A549 treated with DMSO at 1 μM for 4 hours (cell line): Measurements from ENCODE around the gene C20orf141. TPM values are rescaled to one million over a fixed set of nuclear protein-coding genes. Genes with fewer than 3 reads are reported as not detected.

ENCODE experiments used
- total RNA-seq: library from RNA; stranded (reverse); fragments of 200-300 nt; extraction: Qiagen RNA extraction; gene quantifications from 5 replicates; pipeline ENCODE4 v1.2.3, GENCODE V29; 2022; ENCODE audit warnings: low read depth

Gene C20orf141, protein sequence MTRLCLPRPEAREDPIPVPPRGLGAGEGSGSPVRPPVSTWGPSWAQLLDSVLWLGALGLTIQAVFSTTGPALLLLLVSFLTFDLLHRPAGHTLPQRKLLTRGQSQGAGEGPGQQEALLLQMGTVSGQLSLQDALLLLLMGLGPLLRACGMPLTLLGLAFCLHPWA
- 0.23 to 0.62 TPM (median 0.49 TPM) in 4 of 5 replicates, not detected in the other for total RNA-seq

DNA sequence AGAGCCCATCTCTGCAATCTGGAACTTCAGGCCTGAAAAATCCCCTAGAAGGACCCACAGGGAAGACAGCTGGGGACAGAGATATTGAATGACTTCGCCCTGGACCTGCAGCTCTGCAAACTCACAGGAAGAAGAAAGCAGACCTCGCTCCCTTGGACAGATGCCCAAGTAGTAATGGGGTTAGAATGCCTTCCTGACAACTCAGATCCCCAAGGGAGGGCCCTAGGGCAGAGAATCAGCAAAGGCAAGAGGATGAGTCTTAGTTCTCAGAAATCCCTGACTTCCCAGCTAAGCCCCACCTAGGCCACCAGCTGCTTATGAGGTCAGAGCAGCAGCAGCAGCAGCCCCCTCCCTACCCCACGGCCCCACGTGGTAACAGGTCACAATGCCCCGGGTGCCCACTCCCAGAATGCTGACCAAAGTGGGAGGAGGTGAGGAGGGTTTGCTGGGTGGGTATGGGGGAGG lies at the start of gene C20orf141:
Gene C20orf141 (plus strand): TSS at position 401 of the 465 bp plus-strand sequence. CDS start 198 bp downstream, outside the sequence.

DNA sequence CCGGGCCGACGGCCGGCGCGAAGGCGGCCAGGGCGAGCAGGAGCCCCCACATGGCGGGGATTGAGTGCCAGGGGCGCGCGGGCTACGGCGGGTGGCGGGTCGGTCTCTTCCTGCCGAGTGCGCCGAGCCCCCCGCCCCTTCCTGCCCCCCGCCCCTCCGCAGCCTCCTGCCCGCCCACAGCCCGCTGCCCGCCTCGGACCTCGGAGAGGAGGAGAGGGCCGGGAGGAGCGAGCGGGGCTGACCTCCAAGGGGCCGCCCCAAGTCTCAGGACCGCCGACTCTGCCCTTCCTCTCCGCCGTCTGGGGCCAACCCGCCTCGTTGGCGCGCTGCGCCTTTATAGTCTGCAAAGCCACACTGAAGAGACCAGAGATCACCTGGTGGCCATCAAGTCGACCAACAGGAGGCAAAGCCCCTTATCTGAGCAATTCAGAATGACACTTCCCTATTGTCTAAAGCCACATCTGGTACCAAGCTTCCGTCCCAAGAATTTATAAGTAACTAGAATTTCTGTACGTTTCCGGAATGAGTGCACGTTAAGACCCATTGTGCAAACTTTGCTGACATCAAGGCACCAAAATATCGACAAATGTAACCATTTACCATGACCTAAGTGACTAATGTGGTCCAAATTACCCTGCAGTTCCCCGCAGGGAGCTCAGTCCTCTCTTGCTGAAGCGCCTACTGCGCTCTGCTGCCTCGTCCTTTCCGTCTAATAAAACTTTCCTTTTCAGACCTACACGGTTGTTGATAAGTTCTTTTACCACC lies 14.1 kb upstream of the C20orf141 start, which contains the start of gene CPXM1:
Gene CPXM1 (minus strand): TSS at position 107 of the 765 bp plus-strand sequence. CDS start 55 bp downstream, at position 52.

DNA sequence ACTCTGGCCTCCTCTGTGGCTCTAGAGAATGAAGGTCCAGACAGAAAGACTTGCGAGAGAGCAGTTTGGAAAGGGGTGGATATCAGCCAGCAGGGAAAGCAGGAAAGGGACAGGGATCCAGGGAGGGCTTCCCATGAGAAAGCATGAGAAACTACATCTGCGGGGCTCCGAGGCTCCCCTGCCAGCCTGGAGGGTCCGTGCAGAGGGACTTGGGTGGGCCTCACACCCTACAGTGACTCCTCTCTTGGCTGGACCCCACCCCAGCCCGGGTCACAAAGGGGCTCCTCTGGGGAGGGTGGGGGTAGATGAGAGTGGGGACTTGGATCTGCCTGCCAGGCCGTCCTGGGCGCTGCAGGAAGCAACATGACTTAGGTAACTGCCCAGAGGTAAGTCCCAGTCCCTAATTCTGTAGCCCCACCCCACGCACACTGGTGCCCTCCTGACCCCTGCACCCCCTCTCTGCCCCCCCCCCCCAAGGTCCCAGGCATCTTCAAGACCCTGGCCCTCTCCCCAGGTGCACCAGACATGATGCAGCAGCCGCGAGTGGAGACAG lies 1.3 kb downstream of the C20orf141 start, which contains the start of gene TMEM239:
Gene TMEM239 (plus strand): TSS at position 335 of the 553 bp plus-strand sequence. CDS start 191 bp downstream, at position 526.

DNA sequence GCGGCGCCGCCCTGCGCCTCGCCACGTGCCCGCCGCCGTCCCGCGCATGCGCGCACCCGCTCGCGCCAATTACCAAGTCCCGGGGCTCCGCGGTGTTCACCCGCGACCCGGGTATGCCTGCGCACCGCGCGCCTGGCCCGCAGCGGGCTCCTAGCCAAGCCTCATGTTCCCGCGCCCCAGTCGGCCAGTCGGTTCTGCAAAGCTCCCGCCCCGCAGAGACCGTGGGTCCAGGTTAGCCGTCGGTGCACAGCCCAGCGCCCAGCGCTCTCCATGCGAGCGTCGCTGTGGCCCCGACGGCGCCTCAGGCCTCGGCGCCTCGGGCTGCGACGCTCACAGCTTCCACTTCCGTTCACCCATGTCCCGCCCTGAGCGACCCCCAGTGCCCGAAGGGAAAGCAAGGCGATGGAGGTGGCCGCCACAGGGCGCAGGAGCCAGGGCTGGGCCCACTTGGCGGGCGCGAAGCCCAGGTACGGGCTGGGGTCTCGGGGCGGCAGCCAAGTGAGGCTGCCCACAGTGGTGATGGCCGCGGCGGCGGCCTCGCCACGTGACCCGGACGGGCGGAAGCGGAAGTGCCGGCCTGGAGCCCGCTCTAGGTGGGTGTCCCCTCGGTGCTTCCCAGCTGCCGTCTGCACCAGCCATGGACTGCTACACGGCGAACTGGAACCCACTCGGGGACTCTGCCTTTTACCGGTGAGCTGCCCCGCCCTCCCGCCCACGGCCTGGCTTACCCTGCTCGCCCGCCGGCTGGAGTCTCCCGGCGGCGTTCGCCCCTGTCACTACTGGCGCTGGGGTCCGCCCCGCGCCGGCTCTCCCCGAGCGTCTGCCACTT lies 25.6 kb downstream of the C20orf141 start, which contains the start of the genes PCED1A and VPS16:
Gene PCED1A (minus strand): TSS at position 518 of the 829 bp plus-strand sequence. CDS start 743 bp downstream, outside the sequence.
Gene VPS16 (plus strand): TSS at position 608 of the 829 bp plus-strand sequence. CDS start 30 bp downstream, at position 638.

Other genes with a start within 250 kb of the C20orf141 start
- gene NOP56, start 162.4 kb upstream of the C20orf141 start, total RNA-seq, result 599 to 673 TPM (median 643 TPM) in 5 replicates
- 121 to 136 TPM (median 134 TPM) in 5 replicates for gene IDH3B, start 150.8 kb upstream of the C20orf141 start, total RNA-seq
- 1.8 to 3.5 TPM (median 2.6 TPM) in 5 replicates for gene EBF4, start 122.2 kb upstream of the C20orf141 start, total RNA-seq
- not detected in 5 replicates for gene CPXM1, start 14.4 kb upstream of the C20orf141 start, total RNA-seq
- gene TMEM239, start 1.4 kb downstream of the C20orf141 start, total RNA-seq, result not detected in 5 replicates
- gene PCED1A, start 25.7 kb downstream of the C20orf141 start, total RNA-seq, result 20.9 to 30.2 TPM (median 28.9 TPM) in 5 replicates
- 25.5 to 35.6 TPM (median 35.2 TPM) in 5 replicates for gene VPS16, start 25.8 kb downstream of the C20orf141 start, total RNA-seq
- 31.2 to 39.3 TPM (median 38.3 TPM) in 5 replicates for gene PTPRA, start 58.5 kb downstream of the C20orf141 start, total RNA-seq
- gene GNRH2, start 228.6 kb downstream of the C20orf141 start, total RNA-seq, result 0.25 to 0.26 TPM in 2 of 5 replicates, not detected in the others
- 103 to 162 TPM (median 144 TPM) in 5 replicates for gene MRPS26, start 231.1 kb downstream of the C20orf141 start, total RNA-seq